Natural killer cell (primary cell): ENCODE data around the gene MPZL3. TPM values are rescaled to one million over a fixed set of nuclear protein-coding genes. Genes with fewer than 3 reads are reported as not detected.
A peak's percentile ranks its signal among the peaks of the same experiment; 100 is the strongest.

Experiments used
- ATAC-seq, 3 donors: fragments of 150-1000 bp in 2 of 3; fragments of 200-7000 bp in 1 of 3; cut with Tn5 transposase; 1 replicate in 1 of 3; 2 replicates in 2 of 3; pipeline ENCODE4 v1.10.0; 2021; ENCODE audit warnings: mild to moderate bottlenecking in 2 of 3, moderate library complexity in 2 of 3
- DNase-seq, 2 donors: peaks; one replicate each; pipeline versions ENCODE4 v3.0.0 to v3.0.0-alpha.2; 2013 to 2021; ENCODE audit warnings: mixed read lengths in 1 of 2
- H3K27ac ChIP-seq: one replicate; pipeline ENCODE4 v1.5.1; 2013; ENCODE audit warnings: mild to moderate bottlenecking, low read length
- H3K27me3 ChIP-seq: one replicate; pipeline ENCODE4 v1.6.1; 2013; ENCODE audit warnings: low read length; ENCODE audit not compliant: control insufficient read depth, insufficient read depth
- H3K36me3 ChIP-seq: one replicate; pipeline ENCODE4 v1.6.1; 2013; ENCODE audit warnings: low read length; ENCODE audit not compliant: control insufficient read depth, insufficient read depth
- H3K4me1 ChIP-seq: one replicate; pipeline ENCODE4 v1.6.1; 2013; ENCODE audit warnings: low read length; ENCODE audit not compliant: control insufficient read depth, insufficient read depth
- H3K4me3 ChIP-seq: one replicate; pipeline ENCODE4 v1.5.1; 2013; ENCODE audit warnings: low read length
- H3K9me3 ChIP-seq: one replicate; pipeline ENCODE4 v1.6.1; 2013; ENCODE audit warnings: low read length; ENCODE audit not compliant: control insufficient read depth, insufficient read depth
- H3K27ac Mint-ChIP-seq, 2 donors: one replicate each; pipeline ENCODE4 v1.8.0; 2022; ENCODE audit warnings: mild to moderate bottlenecking in 2 of 2, mixed read lengths in 2 of 2, moderate library complexity in 1 of 2
- H3K27me3 Mint-ChIP-seq, 2 donors: one replicate each; pipeline ENCODE4 v1.8.0; 2022; ENCODE audit warnings: low read depth in 2 of 2, mixed read lengths in 2 of 2
- H3K36me3 Mint-ChIP-seq: one replicate; pipeline ENCODE4 v1.8.0; 2022; ENCODE audit warnings: mixed read lengths
- H3K4me1 Mint-ChIP-seq, 2 donors: one replicate each; pipeline ENCODE4 v1.8.0; 2022; ENCODE audit warnings: mixed read lengths in 2 of 2
- H3K4me3 Mint-ChIP-seq: one replicate; pipeline ENCODE4 v1.8.0; 2022; ENCODE audit warnings: mild to moderate bottlenecking, moderate library complexity, mixed read lengths
- H3K9me3 Mint-ChIP-seq, 2 donors: one replicate each; pipeline ENCODE4 v1.8.0; 2022; ENCODE audit warnings: mixed read lengths in 2 of 2
- WGBS: methylation state at CpG from one replicate; pipeline ENCODE4 v1.1.7; 2013; ENCODE audit warnings: missing lambda C conversion rate; ENCODE audit not compliant: insufficient coverage; 5-methylcytosine and 5-hydroxymethylcytosine counted together
- intact Hi-C: fragments of 100-400 bp; cut with micrococcal nuclease; formaldehyde crosslinking; loops from one replicate; pipeline ENCODE4 v1.14.2; 2022
- total RNA-seq, 4 donors: library from RNA; stranded (reverse); fragments of 120-200 nt in 1 of 4; gene quantifications; one replicate each; pipeline versions ENCODE4 v1.2.3 to v1.2.4, GENCODE V29; 2013 to 2022
- TF ChIP-seq, protein P1 (sequence below): fragments of 200-600 bp; IDR thresholded peaks from one replicate; pipeline ENCODE4 v1.8.0; 2022; ENCODE audit warnings: antibody characterized with exemption

The MPZL3 gene
- total RNA-seq, 3 donors from 2014 or later (not counting 1 experiment from before 2014, with no cell fraction given) = 6.3 to 7.5 (median 6.7) TPM

DNA sequence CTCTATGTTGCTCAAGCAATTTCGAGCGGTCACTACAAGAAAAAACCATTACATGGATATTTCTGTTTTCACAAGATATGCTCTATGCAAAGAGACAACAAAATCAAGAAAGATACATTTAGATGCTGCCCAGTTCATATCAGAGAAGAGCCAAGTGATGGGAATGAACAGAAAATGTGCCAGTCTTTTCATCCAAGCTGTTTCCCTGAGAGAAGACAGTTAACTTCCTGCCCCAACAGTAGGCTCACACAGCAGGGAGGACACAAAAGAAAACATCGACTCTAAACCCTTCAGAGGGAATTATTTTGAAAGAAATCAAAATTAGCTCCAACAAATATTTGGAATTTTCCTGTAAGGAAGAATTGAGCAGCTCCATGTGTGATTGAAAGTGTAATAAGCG lies 39.0 kb downstream of the MPZL3 start:
- H3K9me3 ChIP-seq = no peaks in the 10 kb centered on the region
- peaks cover 15 to 45% of the 10 kb centered on the region in 2 donors for H3K27me3 Mint-ChIP-seq
- peaks cover 4% of the 10 kb centered on the region for H3K36me3 ChIP-seq
- WGBS = 92% methylated on average over 4 of the region's 4 CpGs
- H3K27ac ChIP-seq = no peak overlapping the region
- no peaks in the 10 kb centered on the region for H3K9me3 Mint-ChIP-seq
- TF ChIP-seq, protein P1, sequence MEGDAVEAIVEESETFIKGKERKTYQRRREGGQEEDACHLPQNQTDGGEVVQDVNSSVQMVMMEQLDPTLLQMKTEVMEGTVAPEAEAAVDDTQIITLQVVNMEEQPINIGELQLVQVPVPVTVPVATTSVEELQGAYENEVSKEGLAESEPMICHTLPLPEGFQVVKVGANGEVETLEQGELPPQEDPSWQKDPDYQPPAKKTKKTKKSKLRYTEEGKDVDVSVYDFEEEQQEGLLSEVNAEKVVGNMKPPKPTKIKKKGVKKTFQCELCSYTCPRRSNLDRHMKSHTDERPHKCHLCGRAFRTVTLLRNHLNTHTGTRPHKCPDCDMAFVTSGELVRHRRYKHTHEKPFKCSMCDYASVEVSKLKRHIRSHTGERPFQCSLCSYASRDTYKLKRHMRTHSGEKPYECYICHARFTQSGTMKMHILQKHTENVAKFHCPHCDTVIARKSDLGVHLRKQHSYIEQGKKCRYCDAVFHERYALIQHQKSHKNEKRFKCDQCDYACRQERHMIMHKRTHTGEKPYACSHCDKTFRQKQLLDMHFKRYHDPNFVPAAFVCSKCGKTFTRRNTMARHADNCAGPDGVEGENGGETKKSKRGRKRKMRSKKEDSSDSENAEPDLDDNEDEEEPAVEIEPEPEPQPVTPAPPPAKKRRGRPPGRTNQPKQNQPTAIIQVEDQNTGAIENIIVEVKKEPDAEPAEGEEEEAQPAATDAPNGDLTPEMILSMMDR = no peak
- H3K27me3 ChIP-seq = no peaks in the 10 kb centered on the region
- no peak overlapping the region for H3K4me3 ChIP-seq
- DNase-seq (no peak), ATAC-seq (no peak)
- peak overlapping the region in 1 of 2 donors; percentile 9 for H3K27ac Mint-ChIP-seq
- intact Hi-C loops = no loop called here
- peaks cover 7 to 41% of the 10 kb centered on the region in 2 donors for H3K4me1 Mint-ChIP-seq
- no peaks in the 10 kb centered on the region for H3K36me3 Mint-ChIP-seq
- peaks cover 19% of the 10 kb centered on the region for H3K4me1 ChIP-seq
- H3K4me3 Mint-ChIP-seq = no peak overlapping the region

DNA sequence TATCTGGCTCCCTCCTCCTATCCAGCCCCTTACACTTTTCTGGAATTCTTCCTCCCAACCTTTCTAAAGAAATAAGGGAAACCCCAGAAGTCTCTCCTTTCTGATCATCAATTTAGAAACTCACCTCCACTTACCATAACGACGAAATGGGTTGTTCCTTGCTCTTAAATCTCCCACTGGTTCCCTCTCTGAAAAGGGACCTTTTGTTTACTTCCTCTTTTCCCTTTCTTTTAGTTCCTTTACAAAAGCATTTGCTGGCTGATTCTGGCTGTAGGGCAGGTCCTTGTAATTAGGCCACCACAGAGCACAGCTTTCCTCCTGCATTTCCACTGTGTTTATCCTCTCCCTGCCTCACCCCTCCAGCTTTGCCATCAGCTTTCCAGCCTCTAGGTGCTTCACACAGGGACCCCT lies 39.4 kb downstream of the MPZL3 start:
- peak overlapping the region in 1 of 2 donors; percentile 9 for H3K27ac Mint-ChIP-seq
- H3K36me3 ChIP-seq = peaks cover 4% of the 10 kb centered on the region
- WGBS = 63% methylated on average over 2 of the region's 2 CpGs

DNA sequence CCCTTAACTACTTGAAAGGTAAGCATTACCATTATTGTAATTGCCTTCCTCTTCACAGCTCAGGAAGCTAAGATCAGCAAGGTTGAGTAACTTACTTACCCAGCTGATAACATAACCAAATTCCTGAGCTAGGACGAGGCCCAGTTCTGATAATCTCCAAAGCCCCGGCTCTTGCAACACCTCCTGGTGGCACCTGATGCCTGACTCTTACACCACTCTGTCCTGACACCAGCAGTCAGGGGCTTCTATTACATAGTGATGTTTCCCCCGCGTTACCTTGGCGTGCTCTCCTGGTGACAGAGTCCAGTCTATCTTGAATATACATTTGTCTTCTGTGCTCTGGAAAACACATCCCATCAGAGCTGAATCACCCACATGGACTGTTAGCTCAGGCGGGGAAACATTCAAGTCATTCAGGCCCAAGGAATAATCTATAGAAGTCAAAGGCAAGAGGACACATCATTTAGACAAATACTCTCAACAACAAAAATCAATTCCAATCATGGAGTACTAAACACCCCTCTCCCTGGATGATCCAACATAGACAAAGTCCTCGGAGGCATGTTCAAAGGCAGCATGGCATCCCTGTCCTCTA lies 39.9 kb downstream of the MPZL3 start:
- TF ChIP-seq, protein P1 = no peak
- H3K9me3 Mint-ChIP-seq = no peaks in the 10 kb centered on the region
- WGBS = 89% methylated on average over 7 of the region's 7 CpGs
- H3K4me1 Mint-ChIP-seq = peaks cover 8 to 47% of the 10 kb centered on the region in 2 donors
- ATAC-seq (peak in 1 of 3 donors; percentile 27), DNase-seq (no peak)
- H3K4me3 ChIP-seq = no peak overlapping the region
- peaks cover 15 to 45% of the 10 kb centered on the region in 2 donors for H3K27me3 Mint-ChIP-seq
- no peaks in the 10 kb centered on the region for H3K27me3 ChIP-seq
- H3K4me3 Mint-ChIP-seq = no peak overlapping the region
- intact Hi-C loops = no loop called here
- peaks cover 4% of the 10 kb centered on the region for H3K36me3 ChIP-seq
- H3K36me3 Mint-ChIP-seq = no peaks in the 10 kb centered on the region
- no peak overlapping the region for H3K27ac Mint-ChIP-seq
- no peak overlapping the region for H3K27ac ChIP-seq
- no peaks in the 10 kb centered on the region for H3K9me3 ChIP-seq
- H3K4me1 ChIP-seq = peaks cover 17% of the 10 kb centered on the region

More for the DNA sequence above, 39.4 kb downstream of the MPZL3 start:
- H3K9me3 ChIP-seq = no peaks in the 10 kb centered on the region
- no peak for DNase-seq
- H3K4me3 ChIP-seq = no peak overlapping the region
- TF ChIP-seq, protein P1 = no peak
- peaks cover 15 to 45% of the 10 kb centered on the region in 2 donors for H3K27me3 Mint-ChIP-seq
- H3K4me3 Mint-ChIP-seq = no peak overlapping the region
- H3K36me3 Mint-ChIP-seq = no peaks in the 10 kb centered on the region
- no peak for ATAC-seq
- no peak overlapping the region for H3K27ac ChIP-seq
- H3K4me1 ChIP-seq = peaks cover 17% of the 10 kb centered on the region
- H3K4me1 Mint-ChIP-seq = peaks cover 7 to 45% of the 10 kb centered on the region in 2 donors
- H3K27me3 ChIP-seq = no peaks in the 10 kb centered on the region
- no peaks in the 10 kb centered on the region for H3K9me3 Mint-ChIP-seq
- intact Hi-C loops = no loop called here

DNA sequence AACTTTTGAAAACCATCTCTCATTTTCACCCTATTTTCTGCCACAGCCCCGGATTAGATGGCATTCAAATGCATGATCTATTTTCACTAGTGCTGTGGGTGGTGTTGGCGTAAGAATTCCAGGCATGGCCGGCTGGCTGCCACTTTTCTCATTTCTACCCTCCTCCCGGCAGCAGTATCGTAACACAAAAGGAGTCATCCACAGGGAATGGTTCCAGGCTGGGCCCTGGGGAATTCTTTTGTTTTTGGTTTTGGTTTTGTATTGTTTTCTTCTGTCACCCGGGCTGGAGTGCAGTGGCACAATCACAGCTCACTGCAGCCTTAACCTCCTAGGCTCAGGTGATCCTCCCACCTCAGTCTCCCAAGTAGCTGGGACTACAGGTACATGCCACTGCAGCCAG lies 41.2 kb downstream of the MPZL3 start:
- Histone ChIP-seq H3K27me3 (no peaks in the 10 kb centered on the region), H3K4me1 (peaks cover 17% of the 10 kb centered on the region), H3K4me3 (no peak overlapping the region), H3K27ac (no peak overlapping the region), H3K36me3 (peaks cover 4% of the 10 kb centered on the region), H3K9me3 (no peaks in the 10 kb centered on the region)
- peaks cover 20 to 52% of the 10 kb centered on the region in 2 donors for H3K4me1 Mint-ChIP-seq
- H3K9me3 Mint-ChIP-seq = no peaks in the 10 kb centered on the region
- WGBS = 90% methylated on average over 5 of the region's 6 CpGs
- H3K27ac Mint-ChIP-seq = no peak overlapping the region
- H3K27me3 Mint-ChIP-seq = peaks cover 15 to 38% of the 10 kb centered on the region in 2 donors
- ATAC-seq (no peak), DNase-seq (no peak)
- intact Hi-C loops = no loop called here
- TF ChIP-seq, protein P1 = no peak
- no peak overlapping the region for H3K4me3 Mint-ChIP-seq
- H3K36me3 Mint-ChIP-seq = no peaks in the 10 kb centered on the region
